Activated effector memory CD4-positive, alpha-beta T cell treated with anti-CD3 and anti-CD28 coated beads, Interleukin-2, amount 50 U/mL, for 16 hours (primary cell): Measurements from ENCODE around the gene NOX1.

Experiments
- DNase-seq: peaks from one replicate; pipeline ENCODE4 v3.0.0-alpha.2; 2020

Gene NOX1

GRCh38 chrX:100874325-100874724, at the start of gene NOX1:
TSS of gene NOX1 (minus strand) at chrX:100874359. CDS start at chrX:100874139, 220 bp downstream.
- no peak for DNase-seq

- no peak for DNase-seq
Observed at GRCh38 chrX:100915562-100915961, 41.4 kb upstream of the NOX1 start.

- DNase-seq, result no peak
Observed at GRCh38 chrX:100913111-100913510, 39.0 kb upstream of the NOX1 start.

- DNase-seq, result no peak
Observed at GRCh38 chrX:100911731-100912130, 37.6 kb upstream of the NOX1 start.

GRCh38 chrX:100905620-100906019, 31.5 kb upstream of the NOX1 start:
- no peak for DNase-seq

- DNase-seq, result no peak
Observed at GRCh38 chrX:100904433-100904832, 30.3 kb upstream of the NOX1 start.

- DNase-seq, result peak; percentile 62
Observed at GRCh38 chrX:100895365-100896075, 21.4 kb upstream of the NOX1 start.

- DNase-seq, result no peak
Observed at GRCh38 chrX:100883654-100884053, 9.5 kb upstream of the NOX1 start.

GRCh38 chrX:100880368-100880767, 6.2 kb upstream of the NOX1 start:
- no peak for DNase-seq

- no peak for DNase-seq
Observed at GRCh38 chrX:100871594-100872560, 2.3 kb downstream of the NOX1 start.

GRCh38 chrX:100870527-100870926, 3.6 kb downstream of the NOX1 start:
- DNase-seq, result no peak

GRCh38 chrX:100868273-100868672, 5.9 kb downstream of the NOX1 start:
- no peak for DNase-seq

- DNase-seq, result no peak
Observed at GRCh38 chrX:100864657-100865391, 9.3 kb downstream of the NOX1 start.

- no peak for DNase-seq
Observed at GRCh38 chrX:100863326-100863864, 10.8 kb downstream of the NOX1 start.

GRCh38 chrX:100852810-100853209, 21.3 kb downstream of the NOX1 start:
- no peak for DNase-seq

GRCh38 chrX:100850317-100850716, 23.8 kb downstream of the NOX1 start:
- DNase-seq, result no peak

- DNase-seq, result no peak
Observed at GRCh38 chrX:100831219-100831946, 42.8 kb downstream of the NOX1 start.

- no peak for DNase-seq
Observed at GRCh38 chrX:100830547-100830946, 43.6 kb downstream of the NOX1 start.

GRCh38 chrX:100830143-100830542, 44.0 kb downstream of the NOX1 start:
- no peak for DNase-seq

- DNase-seq, result no peak
Observed at GRCh38 chrX:100829730-100830129, 44.4 kb downstream of the NOX1 start.

GRCh38 chrX:100819837-100820666, 54.1 kb downstream of the NOX1 start, which contains the start of gene CSTF2:
TSS of gene CSTF2 (plus strand) at chrX:100820391. CDS start at chrX:100820417, 26 bp downstream.
- peak; percentile 93 for DNase-seq
